ENCODE results near the gene HRAS. TPM values are rescaled to one million over a fixed set of nuclear protein-coding genes. Genes with fewer than 3 reads are reported as not detected.

Gene HRAS
- total and polyA plus RNA-seq, 2 donors (not counting 3 experiments of a cell fraction or from before 2014, with no cell fraction given), result 103 to 109 TPM

DNA sequence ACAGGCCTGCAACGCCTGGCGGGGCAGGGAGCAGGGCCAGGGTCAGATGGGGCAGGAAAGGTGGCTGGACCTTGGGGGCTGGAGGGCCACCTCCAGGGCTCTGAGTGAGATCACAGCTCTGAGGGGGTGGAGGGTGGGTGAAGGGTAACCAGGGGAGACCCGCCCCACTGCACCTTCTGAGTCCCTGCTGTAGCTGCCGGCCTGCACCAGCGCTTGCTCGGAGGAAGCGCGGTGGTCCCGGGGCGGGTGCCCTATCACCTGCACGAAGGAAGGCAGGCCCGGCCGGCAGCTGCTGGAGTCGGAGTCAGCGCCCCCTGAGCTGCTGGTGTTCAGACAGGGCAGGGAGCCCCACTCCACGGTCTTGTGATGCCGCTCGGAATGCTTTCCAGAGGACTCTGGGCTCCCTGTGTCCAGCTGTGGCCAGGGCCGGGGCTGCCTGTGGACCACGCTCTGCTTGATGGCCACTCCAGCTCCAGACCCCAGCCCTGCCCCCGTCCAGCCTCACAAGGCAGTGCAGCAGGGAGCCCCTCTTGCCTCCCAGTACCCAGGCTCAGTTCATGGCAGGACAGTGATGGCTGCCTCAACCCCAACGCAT is 21.4 kb upstream of the HRAS start:
- Histone ChIP-seq H3K4me2 (ENCODE audit: insufficient read depth, low read length) (no peak overlapping the region), H3K9ac (replicated peaks; ENCODE audit: extremely low read depth, insufficient read depth, low read length) (no peak overlapping the region), H3K27ac (ENCODE audit: insufficient read depth, low read depth, low read length) (no peak overlapping the region), H2AFZ (ENCODE audit: low read depth, low read length) (no peak overlapping the region), H3K27me3 (ENCODE audit: control insufficient read depth in 2 of 2, insufficient read depth in 2 of 2, low read length in 2 of 2) (peaks cover 13 to 21% of the 10 kb centered on the region in 2 experiments), H3K4me1 (ENCODE audit: control insufficient read depth, extremely low read depth, insufficient read depth, low read length) (peaks cover 9% of the 10 kb centered on the region), H3K36me3 (ENCODE audit: control insufficient read depth in 2 of 2, extremely low read depth in 1 of 2, insufficient read depth in 2 of 2, low read length in 2 of 2) (no peaks in the 10 kb centered on the region), H3K9me3 (replicated peaks; ENCODE audit: control insufficient read depth, insufficient read depth, low read length) (no peaks in the 10 kb centered on the region), H3K4me3 (replicated peaks in 1 of 3; ENCODE audit: insufficient read depth in 1 of 3, low read depth in 1 of 3, low read length in 3 of 3) (no peak overlapping the region), H3K9me1 (replicated peaks; ENCODE audit: control insufficient read depth, extremely low read depth, insufficient read depth, low read length) (no peaks in the 10 kb centered on the region), H4K20me1 (replicated peaks; ENCODE audit: control insufficient read depth, extremely low read depth, insufficient read depth, low read length) (no peaks in the 10 kb centered on the region), H3K79me2 (ENCODE audit: control insufficient read depth, insufficient read depth, low read length) (no peaks in the 10 kb centered on the region)
- FAIRE-seq (no peak), DNase-seq (ENCODE audit: low read depth, low spot score) (no peak)
- dilution Hi-C loops (cut with MboI; ENCODE audit: extremely low pct_ligation_motif_present, low sequenced_read_pairs) (no loop called here), intact Hi-C loops (cut with micrococcal nuclease) (loop anchor here (5.0 kb wide), 1 partner anchor 171 kb away; no protein-coding TSS in a partner anchor)
- BruUV-seq (replicated peaks), result no TSS peak
- ChIA-PET CTCF (interaction anchor here (1.2 to 2.1 kb wide), 3 partner anchors 14 to 169 kb away, joined by 3 to 5 read pairs (median 4); no protein-coding TSS in a partner anchor), POLR2A (no interaction called here)
- TF ChIP-seq EZH2 (IDR thresholded peaks at IDR 0.05; ENCODE audit: borderline replicate concordance, low read depth, low read length, severe bottlenecking) (no peak), GATA2 (IDR thresholded peaks at IDR 0.05; ENCODE audit: insufficient read depth, insufficient read length, low read depth, low read length) (no peak), JUN (IDR thresholded peaks at IDR 0.05; ENCODE audit: borderline replicate concordance, insufficient read depth, insufficient read length, low read depth) (no peak), MYC (IDR thresholded peaks at IDR 0.05; ENCODE audit: low read depth, low read length) (no peak), POLR2A (IDR thresholded peaks at IDR 0.05; ENCODE audit: low read depth, low read length) (no peak), POLR2AphosphoS5 (IDR thresholded peaks at IDR 0.05; ENCODE audit: insufficient read depth, low read depth, low read length) (no peak), FOS (IDR thresholded peaks at IDR 0.05; ENCODE audit: borderline replicate concordance, insufficient read depth, low read length) (no peak)
- TF ChIP-seq, protein P1, sequence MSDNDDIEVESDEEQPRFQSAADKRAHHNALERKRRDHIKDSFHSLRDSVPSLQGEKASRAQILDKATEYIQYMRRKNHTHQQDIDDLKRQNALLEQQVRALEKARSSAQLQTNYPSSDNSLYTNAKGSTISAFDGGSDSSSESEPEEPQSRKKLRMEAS (IDR thresholded peaks at IDR 0.05; ENCODE audit: insufficient read depth, insufficient read length), result no peak
- TF ChIP-seq, protein P2, sequence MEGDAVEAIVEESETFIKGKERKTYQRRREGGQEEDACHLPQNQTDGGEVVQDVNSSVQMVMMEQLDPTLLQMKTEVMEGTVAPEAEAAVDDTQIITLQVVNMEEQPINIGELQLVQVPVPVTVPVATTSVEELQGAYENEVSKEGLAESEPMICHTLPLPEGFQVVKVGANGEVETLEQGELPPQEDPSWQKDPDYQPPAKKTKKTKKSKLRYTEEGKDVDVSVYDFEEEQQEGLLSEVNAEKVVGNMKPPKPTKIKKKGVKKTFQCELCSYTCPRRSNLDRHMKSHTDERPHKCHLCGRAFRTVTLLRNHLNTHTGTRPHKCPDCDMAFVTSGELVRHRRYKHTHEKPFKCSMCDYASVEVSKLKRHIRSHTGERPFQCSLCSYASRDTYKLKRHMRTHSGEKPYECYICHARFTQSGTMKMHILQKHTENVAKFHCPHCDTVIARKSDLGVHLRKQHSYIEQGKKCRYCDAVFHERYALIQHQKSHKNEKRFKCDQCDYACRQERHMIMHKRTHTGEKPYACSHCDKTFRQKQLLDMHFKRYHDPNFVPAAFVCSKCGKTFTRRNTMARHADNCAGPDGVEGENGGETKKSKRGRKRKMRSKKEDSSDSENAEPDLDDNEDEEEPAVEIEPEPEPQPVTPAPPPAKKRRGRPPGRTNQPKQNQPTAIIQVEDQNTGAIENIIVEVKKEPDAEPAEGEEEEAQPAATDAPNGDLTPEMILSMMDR (IDR thresholded peaks at IDR 0.05; ENCODE audit: extremely low read depth in 1 of 2, insufficient read depth in 1 of 2, low read depth in 1 of 2, low read length in 2 of 2), result no peak

All from endothelial cell of umbilical vein (primary cell).